Osteoblast (primary cell): ENCODE data around the gene NRG4. TPM values are rescaled to one million over a fixed set of nuclear protein-coding genes. Genes with fewer than 3 reads are reported as not detected.
"Not testable (repeated sequence)": the region's sequence is repeated elsewhere in the genome, so short reads cannot be mapped to it uniquely, and the experiment has no call there.

Experiments used
- DNase-seq: peaks from one replicate; pipeline ENCODE4 v3.0.0; 2011; ENCODE audit warnings: low spot score, mixed read lengths; ENCODE audit not compliant: insufficient read length; ENCODE audit errors: missing footprints
- H2AFZ ChIP-seq: 2 replicates; pipeline ENCODE4 v1.6.0; 2011; ENCODE audit warnings: mild to moderate bottlenecking, low read length
- H3K27ac ChIP-seq: 2 replicates; pipeline ENCODE4 v1.5.1; 2011; ENCODE audit warnings: mild to moderate bottlenecking, low read depth, low read length, moderate library complexity
- H3K27me3 ChIP-seq: 2 replicates; pipeline ENCODE4 v1.6.0; 2012; ENCODE audit warnings: mild to moderate bottlenecking, control low read depth, inconsistent platforms, low read length, moderate library complexity; ENCODE audit not compliant: insufficient read depth
- H3K36me3 ChIP-seq: 2 replicates; pipeline ENCODE4 v1.5.1; 2011; ENCODE audit warnings: mild to moderate bottlenecking, low read length, control low read depth, moderate library complexity; ENCODE audit not compliant: insufficient read depth
- H3K4me1 ChIP-seq: 2 replicates; pipeline ENCODE4 v1.5.1; 2011; ENCODE audit warnings: mild to moderate bottlenecking, low read length, control low read depth, moderate library complexity; ENCODE audit not compliant: insufficient read depth
- H3K4me2 ChIP-seq: 2 replicates; pipeline ENCODE4 v1.6.0; 2011; ENCODE audit warnings: mild to moderate bottlenecking, low read length; ENCODE audit not compliant: insufficient read depth
- H3K4me3 ChIP-seq: fragments of 200-600 bp; sonication (generic); 3 replicates; pipeline ENCODE4 v1.5.1; 2012; ENCODE audit warnings: mild to moderate bottlenecking, low read length, inconsistent platforms; ENCODE audit not compliant: insufficient read depth
- H3K79me2 ChIP-seq: 2 replicates; pipeline ENCODE4 v1.6.0; 2012; ENCODE audit warnings: mild to moderate bottlenecking, low read length, control low read depth, inconsistent platforms; ENCODE audit not compliant: insufficient read depth
- H3K9me3 ChIP-seq: 2 replicates; pipeline ENCODE4 v1.5.1; 2011; ENCODE audit warnings: low read depth, low read length, control low read depth
- H4K20me1 ChIP-seq: 2 replicates; pipeline ENCODE4 v1.6.0; 2012; ENCODE audit warnings: mild to moderate bottlenecking, low read length, control low read depth; ENCODE audit not compliant: insufficient read depth
- CTCF ChIP-seq: IDR thresholded peaks from 2 replicates; pipeline ENCODE4 v1.5.1; 2011; ENCODE audit warnings: mild to moderate bottlenecking, low read depth, low read length, moderate library complexity; ENCODE audit errors: extremely low read depth
- total RNA-seq: library from RNA; depleted of rRNA; stranded (reverse); fragments of >200 nt; gene quantifications from 2 replicates; pipeline ENCODE4 v1.2.3, GENCODE V29; 2012

NRG4 gene
- total RNA-seq, 1 donor = not detected

- TF ChIP-seq CTCF = no peak
- Histone ChIP-seq H3K9me3 (no peaks in the 10 kb centered on the region), H4K20me1 (peaks cover 18% of the 10 kb centered on the region), H3K27me3 (no peaks in the 10 kb centered on the region), H2AFZ (no peak overlapping the region), H3K79me2 (peaks cover 39% of the 10 kb centered on the region), H3K4me1 (peaks cover 8% of the 10 kb centered on the region), H3K36me3 (peaks cover 40% of the 10 kb centered on the region), H3K4me2 (no peak overlapping the region), H3K4me3 (no peak overlapping the region), H3K27ac (no peak overlapping the region)
- no peak for DNase-seq
Measured at GRCh38 chr15:75918135-75918534, 94.1 kb downstream of the NRG4 start.

- Histone ChIP-seq H4K20me1 (peaks cover 8% of the 10 kb centered on the region), H2AFZ (no peak overlapping the region), H3K4me1 (peaks cover 1% of the 10 kb centered on the region), H3K36me3 (peaks cover 40% of the 10 kb centered on the region), H3K4me2 (no peak overlapping the region), H3K27me3 (no peaks in the 10 kb centered on the region), H3K9me3 (no peaks in the 10 kb centered on the region), H3K4me3 (no peak overlapping the region), H3K79me2 (peaks cover 40% of the 10 kb centered on the region), H3K27ac (no peak overlapping the region)
- DNase-seq = no peak
- TF ChIP-seq CTCF = no peak
Measured at GRCh38 chr15:75916978-75917377, 95.2 kb downstream of the NRG4 start.

- H3K79me2 ChIP-seq = peaks cover 80% of the 10 kb centered on the region
- not testable (repeated sequence) for DNase-seq, H4K20me1 ChIP-seq, H3K4me3 ChIP-seq, H2AFZ ChIP-seq, H3K4me1 ChIP-seq, H3K27me3 ChIP-seq, H3K27ac ChIP-seq, H3K9me3 ChIP-seq, H3K4me2 ChIP-seq
- peaks cover 30% of the 10 kb centered on the region for H3K36me3 ChIP-seq
Measured at GRCh38 chr15:75910355-75910754, 101.9 kb downstream of the NRG4 start.

- no peaks in the 10 kb centered on the region for H3K9me3 ChIP-seq
- peaks cover 5% of the 10 kb centered on the region for H3K4me1 ChIP-seq
- peak overlapping the region; percentile 25 for H3K4me2 ChIP-seq
- peaks cover 18% of the 10 kb centered on the region for H3K36me3 ChIP-seq
- no peaks in the 10 kb centered on the region for H3K27me3 ChIP-seq
- peaks cover 8% of the 10 kb centered on the region for H4K20me1 ChIP-seq
- no peak for DNase-seq
- H3K4me3 ChIP-seq = peak overlapping the region; percentile 3
- H2AFZ ChIP-seq = no peak overlapping the region
- no peak overlapping the region for H3K27ac ChIP-seq
- TF ChIP-seq CTCF = no peak
- H3K79me2 ChIP-seq = peaks cover 61% of the 10 kb centered on the region
Measured at GRCh38 chr15:75905231-75905630, 107.0 kb downstream of the NRG4 start.
